GM18868 (cell line): ENCODE results near the gene ZNF530.

Experiments
- ATAC-seq: cut with Tn5 transposase; IDR thresholded peaks from one replicate; pipeline ENCODE4 v1.9.1; 2021; ENCODE audit warnings: mild to moderate bottlenecking, moderate library complexity; ENCODE audit not compliant: unreplicated experiment

ZNF530 gene

DNA sequence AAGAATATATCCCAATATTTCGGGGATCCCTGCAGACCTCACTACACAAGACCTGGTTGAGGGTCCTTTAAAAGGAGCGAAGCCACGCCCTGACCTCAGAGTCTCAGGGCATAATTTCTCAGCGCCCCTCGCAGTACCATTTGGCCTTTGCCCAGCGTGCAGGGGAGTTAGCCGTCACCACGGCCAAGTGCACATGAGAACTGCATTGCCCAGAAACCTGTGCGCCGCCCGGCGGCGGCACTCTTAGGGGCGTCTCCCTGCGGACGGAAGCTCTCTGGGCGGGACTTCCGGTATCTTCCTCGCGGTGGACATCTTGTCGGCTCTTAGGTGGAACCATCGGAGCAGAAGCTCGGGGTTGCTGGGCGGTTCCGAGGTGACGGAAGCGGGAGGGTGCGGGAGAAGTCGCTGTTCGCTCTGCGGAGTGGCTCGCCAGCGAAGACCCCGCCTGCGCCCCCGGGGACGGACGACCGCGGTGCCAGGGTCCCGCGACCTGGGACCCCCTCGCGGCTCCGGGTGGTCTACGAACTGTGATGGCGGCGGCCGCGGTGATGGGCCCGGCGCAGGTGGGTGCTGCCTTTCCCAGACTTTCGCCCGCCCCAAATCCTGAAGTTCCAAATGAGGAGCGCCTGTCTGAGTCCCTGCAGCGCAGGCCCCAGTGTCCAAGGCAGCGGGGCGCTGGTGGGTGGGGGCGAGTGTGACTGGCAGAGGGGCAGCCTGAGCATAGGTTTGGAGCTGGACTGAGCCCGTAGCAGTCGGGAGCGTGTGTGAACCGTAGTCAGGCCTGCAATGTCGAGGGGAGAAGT, 14.5 kb downstream of the ZNF530 start, which contains the start of gene ZNF134:
Gene ZNF134, plus strand, starts transcription at position 302 of the 803 bp plus-strand sequence. CDS start 5,227 bp downstream, outside the sequence.
- peak; percentile 98 for ATAC-seq

DNA sequence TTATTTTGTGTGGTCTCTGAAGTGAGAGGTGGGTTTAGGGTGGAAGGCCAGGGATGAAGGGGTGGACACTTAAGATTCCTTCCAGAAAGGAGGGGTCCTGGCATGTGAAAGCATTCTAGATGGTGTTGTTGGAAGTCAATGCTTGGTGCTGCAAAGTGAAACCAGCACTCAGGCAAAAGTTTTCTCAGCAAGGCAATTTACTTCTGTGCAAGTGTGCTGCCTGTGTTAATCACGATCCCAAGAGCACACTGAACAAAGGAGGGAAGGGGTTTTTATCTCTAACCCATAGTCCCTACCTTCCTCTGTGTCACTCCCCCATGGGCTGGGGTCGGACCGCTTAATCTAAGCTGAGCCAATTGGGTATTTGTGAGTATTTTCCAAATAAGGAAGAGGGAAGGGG, 15.7 kb downstream of the ZNF530 start:
- no peak for ATAC-seq

DNA sequence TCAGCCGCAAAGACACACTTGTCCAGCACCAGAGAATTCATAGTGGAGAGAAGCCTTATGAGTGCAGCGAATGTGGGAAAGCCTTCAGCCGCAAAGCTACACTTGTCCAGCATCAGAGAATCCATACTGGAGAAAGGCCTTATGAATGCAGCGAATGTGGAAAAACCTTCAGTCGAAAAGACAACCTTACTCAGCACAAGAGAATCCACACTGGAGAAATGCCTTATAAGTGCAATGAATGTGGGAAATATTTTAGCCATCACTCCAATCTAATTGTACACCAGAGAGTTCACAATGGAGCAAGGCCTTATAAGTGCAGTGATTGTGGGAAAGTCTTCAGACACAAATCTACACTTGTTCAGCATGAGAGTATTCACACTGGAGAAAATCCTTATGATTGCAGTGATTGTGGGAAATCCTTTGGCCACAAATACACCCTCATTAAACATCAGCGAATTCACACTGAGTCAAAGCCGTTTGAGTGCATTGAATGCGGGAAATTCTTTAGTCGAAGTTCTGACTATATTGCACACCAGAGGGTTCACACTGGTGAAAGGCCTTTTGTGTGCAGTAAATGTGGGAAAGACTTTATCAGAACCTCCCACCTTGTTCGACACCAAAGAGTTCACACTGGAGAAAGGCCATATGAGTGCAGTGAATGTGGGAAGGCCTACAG, 21.1 kb downstream of the ZNF530 start:
- ATAC-seq = no peak

DNA sequence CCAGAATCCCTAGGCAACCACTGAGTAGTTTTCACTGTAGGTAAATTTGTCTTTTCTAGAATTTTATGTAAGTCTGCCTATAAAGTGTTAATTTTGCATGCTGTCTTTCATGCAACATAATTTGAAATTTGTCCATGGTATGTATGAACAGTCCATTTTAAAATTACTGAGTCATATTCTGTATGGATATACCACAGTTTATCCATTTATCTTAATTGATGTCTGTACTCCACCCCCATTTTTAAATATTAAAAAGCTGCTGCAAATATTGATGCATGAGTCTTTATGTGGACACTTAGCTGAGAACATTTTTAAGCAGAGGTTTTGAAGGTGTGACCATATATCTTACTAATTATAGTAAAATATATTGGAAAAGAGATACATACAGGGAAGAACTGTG, 23.4 kb downstream of the ZNF530 start:
- no peak for ATAC-seq

DNA sequence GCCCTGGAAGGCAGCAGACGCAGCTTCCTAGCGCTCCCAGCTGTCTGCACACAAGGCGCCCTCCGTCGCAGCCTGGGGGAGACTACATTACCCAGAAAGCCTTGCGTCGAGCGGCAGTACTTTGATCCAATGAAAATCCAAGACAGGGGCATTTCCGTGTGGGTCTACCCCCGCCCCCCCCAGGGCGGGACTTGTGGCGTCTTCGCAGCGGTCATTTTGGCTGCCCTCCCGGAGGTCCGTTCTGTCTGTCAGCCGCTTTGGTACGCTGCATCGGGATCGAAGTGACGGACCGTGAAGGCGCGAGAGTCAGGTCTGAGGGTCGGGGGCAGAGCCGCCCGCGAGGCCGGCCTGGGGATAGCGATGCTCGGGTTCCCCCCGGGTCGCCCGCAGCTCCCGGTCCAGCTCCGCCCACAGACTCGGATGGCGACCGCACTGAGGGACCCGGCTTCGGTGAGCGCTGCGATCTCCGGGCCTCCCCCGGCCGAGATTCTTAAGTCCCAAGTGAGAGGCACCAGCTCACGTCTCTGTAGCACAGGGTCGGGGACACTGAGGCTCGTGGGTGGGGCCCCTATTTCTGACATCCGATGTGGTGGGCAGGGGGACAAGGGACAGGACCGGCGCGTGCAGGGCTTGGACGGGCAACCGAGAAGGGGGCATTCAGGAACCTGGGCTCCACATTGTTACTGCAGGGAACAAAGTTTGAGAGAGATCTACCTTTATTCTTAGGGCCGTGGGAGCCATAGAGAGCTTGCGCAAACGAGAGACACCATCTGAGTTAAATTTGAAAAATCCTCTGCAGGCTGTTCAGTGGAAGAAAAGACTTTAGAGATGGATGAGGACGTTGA, 33.5 kb downstream of the ZNF530 start, which contains the start of gene ZNF211:
Gene ZNF211, plus strand, starts transcription at position 182 of the 845 bp plus-strand sequence. Its CDS starts 179 bp downstream, at position 361.
- ATAC-seq = peak; percentile 95

DNA sequence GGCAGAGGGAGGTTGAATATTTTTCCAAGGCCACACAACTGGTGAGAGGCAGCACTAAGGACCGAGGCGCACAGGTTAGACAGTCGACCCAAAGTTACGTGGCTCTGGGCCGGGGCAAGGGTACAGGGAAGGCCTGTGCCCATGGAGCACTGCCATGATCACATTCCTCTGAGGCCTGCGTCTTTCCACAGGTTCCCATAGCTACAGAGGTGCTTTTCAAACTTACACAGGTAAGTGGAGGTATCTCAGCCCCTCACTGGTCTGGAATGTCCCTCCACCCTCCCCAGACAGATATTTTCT, 34.1 kb downstream of the ZNF530 start:
- ATAC-seq = no peak

DNA sequence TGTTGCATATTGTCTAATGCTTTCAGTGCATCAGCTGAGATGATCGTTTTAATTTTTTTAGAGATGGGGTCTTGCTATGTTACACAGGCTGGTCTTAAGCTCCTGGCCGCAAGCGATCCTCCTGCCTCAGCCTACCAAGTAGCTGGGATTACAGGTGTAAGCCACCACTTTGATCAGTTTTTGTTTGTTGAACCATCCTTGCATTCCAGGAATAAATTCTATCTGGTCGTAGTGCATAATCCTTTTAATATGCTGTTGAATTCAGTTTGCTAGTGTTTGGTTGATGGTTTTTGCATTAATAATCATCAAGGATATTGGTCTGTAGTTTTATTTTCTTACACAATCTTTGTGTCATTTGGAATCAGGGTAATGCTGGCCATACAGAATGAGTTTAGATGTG, 37.7 kb downstream of the ZNF530 start:
- no peak for ATAC-seq

DNA sequence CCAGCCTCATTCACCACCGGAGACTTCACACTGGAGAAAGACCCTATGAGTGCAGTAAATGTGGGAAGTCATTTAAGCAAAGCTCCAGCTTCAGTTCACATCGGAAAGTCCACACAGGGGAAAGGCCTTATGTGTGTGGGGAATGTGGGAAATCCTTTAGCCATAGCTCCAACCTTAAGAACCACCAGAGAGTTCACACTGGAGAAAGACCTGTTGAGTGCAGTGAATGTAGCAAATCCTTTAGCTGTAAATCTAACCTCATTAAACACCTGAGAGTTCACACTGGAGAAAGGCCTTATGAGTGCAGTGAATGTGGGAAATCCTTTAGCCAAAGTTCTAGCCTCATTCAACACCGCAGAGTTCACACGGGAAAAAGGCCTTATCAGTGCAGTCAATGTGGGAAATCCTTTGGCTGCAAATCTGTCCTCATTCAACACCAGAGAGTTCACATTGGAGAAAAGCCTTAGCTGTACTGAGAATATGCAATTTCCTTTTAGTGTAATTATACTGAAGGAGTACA, 42.1 kb downstream of the ZNF530 start:
- ATAC-seq = no peak

DNA sequence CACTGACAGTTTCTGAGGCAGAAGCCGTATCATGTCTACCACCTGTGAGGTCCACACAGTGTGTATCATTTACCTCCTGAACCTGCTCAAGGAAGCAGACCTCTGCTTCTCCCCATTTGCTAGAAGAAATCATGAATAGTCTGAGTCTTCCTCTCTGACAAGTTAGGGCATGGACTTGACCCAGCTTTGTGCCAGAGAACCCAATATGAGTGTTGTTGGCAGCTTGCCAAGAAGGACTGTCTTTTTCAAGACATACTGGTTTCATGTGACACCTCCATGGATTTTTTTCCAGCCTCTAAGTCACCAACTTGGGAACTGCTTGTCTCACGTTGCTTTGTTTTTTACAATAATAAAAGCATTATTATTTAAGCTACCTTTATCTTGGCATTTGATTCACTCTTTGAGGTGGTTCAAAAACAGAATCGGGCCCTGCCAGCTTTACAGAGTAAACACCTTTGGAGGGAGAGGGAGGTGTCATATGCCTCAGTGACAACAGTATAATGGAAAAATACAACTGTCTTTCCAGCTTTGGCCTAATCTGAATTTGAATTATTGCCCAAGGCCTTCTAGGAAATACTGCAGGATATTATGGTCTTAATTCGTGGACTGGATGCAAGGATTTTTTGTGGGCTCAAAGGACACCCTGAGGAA, 42.8 kb downstream of the ZNF530 start:
- no peak for ATAC-seq

DNA sequence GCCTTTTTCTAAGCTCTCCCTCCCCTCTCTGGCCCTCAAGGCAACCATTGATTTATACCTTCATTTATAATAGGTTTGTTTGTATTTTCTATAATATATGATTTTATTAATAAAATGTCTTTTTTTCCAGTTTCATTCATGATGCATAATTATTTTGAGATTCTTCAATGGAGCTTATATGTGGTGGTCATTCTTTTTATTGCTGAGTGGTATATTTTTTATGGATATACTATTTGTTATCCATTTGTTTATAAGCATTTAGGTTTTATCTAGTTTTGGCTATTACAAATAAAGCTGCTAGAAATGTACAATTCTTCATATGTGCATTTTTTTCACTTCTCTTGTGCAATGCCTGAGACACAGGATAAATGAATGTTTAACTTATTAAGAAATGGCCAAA, 44.0 kb downstream of the ZNF530 start:
- no peak for ATAC-seq

DNA sequence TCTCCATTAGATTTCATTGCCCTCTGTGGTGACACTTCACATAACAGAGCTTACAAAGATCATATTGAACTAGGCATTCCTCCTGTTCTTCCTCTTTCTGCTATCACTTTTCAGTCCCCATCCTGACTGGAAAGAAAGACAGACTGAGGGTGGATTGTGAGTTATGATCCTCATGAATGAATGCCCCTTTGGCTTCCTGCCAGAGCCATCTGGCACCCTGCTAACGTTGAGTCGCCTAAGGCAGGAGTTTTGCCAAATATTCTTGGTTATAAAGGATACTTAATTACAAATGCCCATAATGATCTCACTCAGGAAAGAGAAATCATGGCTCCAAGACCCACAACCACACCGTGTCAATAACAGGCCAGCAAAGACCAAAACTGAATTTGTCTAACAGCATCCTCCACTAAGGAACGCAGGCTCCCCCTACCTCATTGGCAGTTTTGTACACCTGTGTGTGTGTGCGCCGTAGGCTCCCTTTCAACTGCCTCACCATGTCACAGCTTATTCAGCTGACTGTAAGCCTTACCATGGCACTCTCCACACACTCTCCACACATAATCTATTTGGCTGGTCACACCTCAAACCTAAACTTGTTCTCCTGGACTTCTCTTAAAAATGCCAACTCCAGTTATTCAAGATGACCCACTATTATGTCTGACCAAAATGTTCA, 48.8 kb downstream of the ZNF530 start:
- ATAC-seq = no peak

DNA sequence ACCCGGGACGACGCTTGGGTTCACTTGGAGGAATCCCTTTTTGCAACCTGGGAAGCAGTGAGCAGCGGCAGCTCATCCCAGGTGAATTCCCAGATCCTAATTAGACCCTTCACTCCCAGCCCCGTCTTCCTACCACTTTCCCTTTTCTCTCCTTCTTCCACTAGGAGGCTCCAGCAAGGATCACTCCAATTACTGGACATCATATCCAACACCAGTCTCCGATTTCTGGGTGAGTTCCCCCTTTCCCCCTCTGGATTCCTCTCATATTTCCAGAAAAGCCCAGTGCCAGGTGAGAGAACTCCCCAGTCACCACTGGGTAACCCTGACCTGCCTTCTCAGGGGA, 51.9 kb downstream of the ZNF530 start:
- no peak for ATAC-seq

DNA sequence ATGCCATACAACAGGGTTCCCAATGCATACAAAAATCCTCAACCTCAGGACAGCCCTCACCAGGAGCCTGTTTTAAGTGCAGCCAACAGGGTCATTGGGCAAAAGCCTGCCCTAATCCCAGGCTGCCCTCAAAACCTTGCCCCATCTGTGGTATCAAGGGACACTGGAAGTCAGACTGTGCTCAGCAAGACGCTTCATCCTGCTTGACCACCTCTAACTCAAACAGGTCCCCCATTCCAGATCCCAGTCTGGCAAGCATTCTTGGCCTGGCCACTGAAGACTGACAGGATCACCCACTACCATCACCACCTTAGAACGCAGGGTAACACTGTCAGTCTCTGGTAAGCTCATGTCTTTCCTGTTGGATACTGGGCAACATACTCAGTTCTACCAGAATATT, 54.0 kb downstream of the ZNF530 start:
- ATAC-seq = no peak

DNA sequence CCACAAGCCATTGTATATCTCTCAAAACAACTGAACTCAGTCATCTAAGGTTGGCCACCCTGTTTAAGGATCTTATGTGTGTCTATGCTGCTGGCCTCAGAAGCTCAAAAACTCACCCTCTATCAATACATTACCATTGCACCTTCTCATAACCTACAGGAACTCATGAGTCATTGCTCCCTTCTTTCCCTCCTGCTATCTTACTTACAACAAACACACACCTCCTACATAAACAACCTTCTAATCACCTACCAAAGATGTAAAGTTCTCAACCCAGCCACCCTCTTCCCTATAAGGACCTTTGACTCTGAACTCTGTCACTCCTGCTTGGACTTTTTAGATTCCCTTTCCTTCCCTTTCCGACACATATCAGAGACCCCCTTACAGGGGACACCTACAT, 55.8 kb downstream of the ZNF530 start:
- no peak for ATAC-seq

DNA sequence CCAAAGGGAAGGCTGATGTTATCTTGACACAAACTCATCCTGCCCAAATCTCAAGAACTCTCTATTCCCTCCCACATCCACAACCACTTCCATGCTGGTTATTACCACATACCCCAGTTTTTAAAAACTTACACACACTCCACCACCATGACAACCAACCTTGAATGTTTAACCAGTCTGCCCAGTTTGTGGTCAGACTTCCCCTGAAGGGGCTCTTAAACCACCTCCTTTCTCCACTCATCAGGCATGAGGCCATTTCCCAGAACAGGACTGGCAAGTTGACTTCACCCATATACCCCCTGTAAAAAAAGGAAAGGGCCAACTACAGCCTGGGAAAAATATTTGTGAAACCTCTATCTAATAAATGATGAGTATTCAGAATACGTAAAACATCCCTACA, 56.7 kb downstream of the ZNF530 start:
- no peak for ATAC-seq
